Smooth muscle cell (in vitro differentiated cells): ENCODE data around the gene MYBPC2. TPM values are rescaled to one million over a fixed set of nuclear protein-coding genes. Genes with fewer than 3 reads are reported as not detected.

Experiments
- DNase-seq: peaks from one replicate; lab custom pipeline; 2025; ENCODE audit not compliant: unreplicated experiment; lab: John Stamatoyannopoulos, UW
- H2AFZ ChIP-seq: fragments of 200-600 bp; sonication (generic); 2 replicates; pipeline ENCODE4 v1.6.0; 2016; ENCODE audit warnings: antibody characterized with exemption, low read depth, mild to moderate bottlenecking
- H3F3A ChIP-seq: fragments of 200-600 bp; sonication (generic); 2 replicates; pipeline ENCODE4 v1.6.0; 2017; ENCODE audit warnings: antibody characterized with exemption, low read depth
- H3K27ac ChIP-seq: fragments of 200-600 bp; sonication (generic); 2 replicates; pipeline ENCODE4 v1.5.1; 2016; ENCODE audit warnings: low read depth, mild to moderate bottlenecking
- H3K27me3 ChIP-seq: fragments of 200-600 bp; sonication (generic); 2 replicates; pipeline ENCODE4 v1.6.1; 2016; ENCODE audit warnings: low read depth, mild to moderate bottlenecking
- H3K36me3 ChIP-seq: fragments of 200-600 bp; sonication (generic); 2 replicates; pipeline ENCODE4 v1.5.1; 2016; ENCODE audit warnings: low read depth
- H3K4me1 ChIP-seq: fragments of 200-600 bp; sonication (generic); 2 replicates; pipeline ENCODE4 v1.5.1; 2016; ENCODE audit warnings: low read depth
- H3K4me2 ChIP-seq: fragments of 200-600 bp; sonication (generic); 2 replicates; pipeline ENCODE4 v1.6.0; 2016; ENCODE audit warnings: mild to moderate bottlenecking
- H3K4me3 ChIP-seq: fragments of 200-600 bp; sonication (generic); 2 replicates; pipeline ENCODE4 v1.5.1; 2016; ENCODE audit warnings: mild to moderate bottlenecking
- H3K79me2 ChIP-seq: fragments of 200-600 bp; sonication (generic); 2 replicates; pipeline ENCODE4 v1.6.0; 2016; ENCODE audit warnings: low read depth, mild to moderate bottlenecking
- H3K9ac ChIP-seq: fragments of 200-600 bp; sonication (generic); 2 replicates; pipeline ENCODE4 v1.6.0; 2016; ENCODE audit warnings: low read depth
- H3K9me3 ChIP-seq: fragments of 200-600 bp; sonication (generic); replicated peaks from 2 replicates; pipeline ENCODE4 v1.5.1; 2016; ENCODE audit warnings: low read depth
- H4K20me1 ChIP-seq: fragments of 200-600 bp; sonication (generic); 2 replicates; pipeline ENCODE4 v1.6.0; 2016; ENCODE audit warnings: low read depth
- WGBS: methylation state at CpG from one replicate; pipeline ENCODE4 v1.1.7; 2016; ENCODE audit warnings: low lambda C conversion rate; 5-methylcytosine and 5-hydroxymethylcytosine counted together
- polyA plus RNA-seq: library from polyadenylated mRNA; unstranded; fragments of >200 nt; fragmentation: Nextera tagmentation; extraction: Ambion mirVana; gene quantifications from 2 replicates; pipeline ENCODE4 v1.2.1, GENCODE V29; 2016
- total RNA-seq: library from RNA; depleted of rRNA; stranded (reverse); fragments of >200 nt; gene quantifications from 2 replicates; pipeline ENCODE4 v1.2.3, GENCODE V29; 2014
- TF ChIP-seq, protein P1 (sequence below): fragments of 200-600 bp; sonication (generic); IDR thresholded peaks from 2 replicates; pipeline ENCODE4 v1.5.1; 2017; ENCODE audit warnings: borderline replicate concordance, mild to moderate bottlenecking, antibody characterized with exemption; ENCODE audit not compliant: insufficient read depth, poor library complexity, severe bottlenecking

Gene MYBPC2
- total and polyA plus RNA-seq, 2 experiments from 2014 or later = not detected

DNA sequence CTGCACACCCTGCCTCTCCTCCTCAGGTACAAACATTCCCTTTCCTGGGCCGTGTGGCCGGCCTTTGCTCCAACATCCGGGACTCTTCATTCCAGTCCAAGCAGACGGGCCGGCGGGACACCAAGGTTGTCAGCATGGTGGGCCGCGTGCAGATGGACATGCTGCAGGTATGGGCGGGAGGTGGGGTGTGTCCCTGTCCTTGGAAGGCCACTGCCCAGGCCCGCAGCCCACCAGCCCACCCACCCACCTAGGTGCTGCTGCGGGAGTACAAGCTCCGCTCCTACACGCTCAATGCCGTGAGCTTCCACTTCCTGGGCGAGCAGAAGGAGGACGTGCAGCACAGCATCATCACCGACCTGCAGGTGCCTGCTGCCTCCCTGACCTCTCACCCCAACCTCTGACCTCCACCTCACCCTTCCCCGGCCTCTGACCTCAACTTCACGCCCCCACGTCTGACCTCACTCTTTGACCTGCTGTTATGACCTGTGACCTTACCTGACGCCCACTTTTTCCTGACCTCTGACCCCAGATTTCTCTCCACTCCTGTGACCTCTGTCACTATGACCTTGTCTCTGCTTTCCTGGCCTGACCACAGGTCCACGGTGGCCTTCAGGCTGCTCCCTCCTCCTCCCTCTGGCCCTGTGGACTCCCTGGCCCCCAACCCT lies 26.4 kb upstream of the MYBPC2 start:
- 97% methylated on average over 16 of the region's 22 CpGs for WGBS
- no peak overlapping the region for H3K4me3 ChIP-seq
- H2AFZ ChIP-seq = no peak overlapping the region
- no peak overlapping the region for H3K9ac ChIP-seq
- H3K79me2 ChIP-seq = no peaks in the 10 kb centered on the region
- H3F3A ChIP-seq = no peaks in the 10 kb centered on the region
- no peak overlapping the region for H3K27ac ChIP-seq
- no peak for DNase-seq
- H3K27me3 ChIP-seq = no peaks in the 10 kb centered on the region
- TF ChIP-seq, protein P1, sequence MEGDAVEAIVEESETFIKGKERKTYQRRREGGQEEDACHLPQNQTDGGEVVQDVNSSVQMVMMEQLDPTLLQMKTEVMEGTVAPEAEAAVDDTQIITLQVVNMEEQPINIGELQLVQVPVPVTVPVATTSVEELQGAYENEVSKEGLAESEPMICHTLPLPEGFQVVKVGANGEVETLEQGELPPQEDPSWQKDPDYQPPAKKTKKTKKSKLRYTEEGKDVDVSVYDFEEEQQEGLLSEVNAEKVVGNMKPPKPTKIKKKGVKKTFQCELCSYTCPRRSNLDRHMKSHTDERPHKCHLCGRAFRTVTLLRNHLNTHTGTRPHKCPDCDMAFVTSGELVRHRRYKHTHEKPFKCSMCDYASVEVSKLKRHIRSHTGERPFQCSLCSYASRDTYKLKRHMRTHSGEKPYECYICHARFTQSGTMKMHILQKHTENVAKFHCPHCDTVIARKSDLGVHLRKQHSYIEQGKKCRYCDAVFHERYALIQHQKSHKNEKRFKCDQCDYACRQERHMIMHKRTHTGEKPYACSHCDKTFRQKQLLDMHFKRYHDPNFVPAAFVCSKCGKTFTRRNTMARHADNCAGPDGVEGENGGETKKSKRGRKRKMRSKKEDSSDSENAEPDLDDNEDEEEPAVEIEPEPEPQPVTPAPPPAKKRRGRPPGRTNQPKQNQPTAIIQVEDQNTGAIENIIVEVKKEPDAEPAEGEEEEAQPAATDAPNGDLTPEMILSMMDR = no peak
- H3K4me1 ChIP-seq = no peaks in the 10 kb centered on the region
- H3K9me3 ChIP-seq = no peaks in the 10 kb centered on the region
- no peaks in the 10 kb centered on the region for H3K36me3 ChIP-seq
- H4K20me1 ChIP-seq = no peaks in the 10 kb centered on the region
- no peak overlapping the region for H3K4me2 ChIP-seq

DNA sequence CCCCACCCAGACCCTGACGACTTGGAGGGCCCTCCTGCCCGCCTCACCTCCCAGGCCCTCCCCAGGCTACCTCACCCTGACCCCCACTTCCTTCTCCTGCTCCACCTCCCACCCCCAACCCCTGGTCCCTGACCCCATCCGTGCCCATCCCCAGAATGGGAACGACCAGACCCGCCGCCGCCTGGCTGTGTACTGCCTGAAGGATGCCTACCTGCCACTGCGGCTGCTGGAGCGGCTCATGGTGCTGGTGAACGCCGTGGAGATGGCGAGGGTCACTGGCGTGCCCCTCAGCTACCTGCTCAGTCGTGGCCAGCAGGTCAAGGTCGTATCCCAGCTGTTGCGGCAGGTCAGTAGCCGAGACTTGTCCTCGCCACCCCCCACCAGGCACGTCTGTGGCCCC lies 25.9 kb upstream of the MYBPC2 start:
- H3K36me3 ChIP-seq = no peaks in the 10 kb centered on the region
- 99% methylated on average over 18 of the region's 19 CpGs for WGBS
- no peaks in the 10 kb centered on the region for H3K9me3 ChIP-seq
- no peak overlapping the region for H2AFZ ChIP-seq
- DNase-seq = no peak
- H3K79me2 ChIP-seq = no peaks in the 10 kb centered on the region
- no peak overlapping the region for H3K4me3 ChIP-seq
- H3K27ac ChIP-seq = no peak overlapping the region
- H3K9ac ChIP-seq = no peak overlapping the region
- H3K4me2 ChIP-seq = no peak overlapping the region
- H3K4me1 ChIP-seq = no peaks in the 10 kb centered on the region
- no peaks in the 10 kb centered on the region for H4K20me1 ChIP-seq
- no peaks in the 10 kb centered on the region for H3K27me3 ChIP-seq
- TF ChIP-seq, protein P1 = no peak
- no peaks in the 10 kb centered on the region for H3F3A ChIP-seq

DNA sequence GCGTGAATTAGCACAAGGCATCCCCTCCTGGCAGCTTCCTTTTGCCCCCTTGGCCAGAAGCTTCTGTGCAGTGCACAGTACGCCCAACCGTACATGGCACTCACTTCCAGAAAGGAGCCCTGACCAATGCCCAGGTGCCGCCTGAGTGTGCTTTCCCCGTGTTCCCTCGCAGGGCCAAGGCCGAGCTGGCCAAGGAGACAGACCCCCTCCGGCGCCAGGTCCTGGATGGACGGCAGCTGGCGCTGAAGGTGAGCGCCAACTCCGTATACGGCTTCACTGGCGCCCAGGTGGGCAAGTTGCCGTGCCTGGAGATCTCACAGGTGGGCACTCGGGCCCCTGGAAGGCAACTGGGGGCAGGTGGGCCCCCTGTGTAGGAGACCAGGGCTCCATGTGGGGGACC lies 23.3 kb upstream of the MYBPC2 start:
- no peak overlapping the region for H3K9ac ChIP-seq
- no peak overlapping the region for H3K4me3 ChIP-seq
- no peaks in the 10 kb centered on the region for H3K9me3 ChIP-seq
- no peak overlapping the region for H3K27ac ChIP-seq
- WGBS = 94% methylated on average over 17 of the region's 17 CpGs
- no peak overlapping the region for H3K4me2 ChIP-seq
- H3K79me2 ChIP-seq = no peaks in the 10 kb centered on the region
- no peaks in the 10 kb centered on the region for H4K20me1 ChIP-seq
- H3K4me1 ChIP-seq = no peaks in the 10 kb centered on the region
- H3K27me3 ChIP-seq = no peaks in the 10 kb centered on the region
- H3K36me3 ChIP-seq = no peaks in the 10 kb centered on the region
- H2AFZ ChIP-seq = no peak overlapping the region
- no peaks in the 10 kb centered on the region for H3F3A ChIP-seq
- TF ChIP-seq, protein P1 = no peak
- no peak for DNase-seq

GRCh38 chr19:50410109-50410508 lies 22.6 kb upstream of the MYBPC2 start:
- Histone ChIP-seq H3K79me2 (no peaks in the 10 kb centered on the region), H3F3A (no peaks in the 10 kb centered on the region), H3K4me2 (no peak overlapping the region), H3K9me3 (no peaks in the 10 kb centered on the region), H3K4me3 (no peak overlapping the region), H3K4me1 (no peaks in the 10 kb centered on the region), H3K27ac (no peak overlapping the region), H3K27me3 (no peaks in the 10 kb centered on the region), H3K9ac (no peak overlapping the region), H4K20me1 (no peaks in the 10 kb centered on the region), H3K36me3 (no peaks in the 10 kb centered on the region), H2AFZ (no peak overlapping the region)
- DNase-seq = no peak
- WGBS = 99% methylated on average over 10 of the region's 10 CpGs
- TF ChIP-seq, protein P1 = no peak
